ENCODE results near the gene E2F7.
"Not testable (repeated sequence)": the region's sequence is repeated elsewhere in the genome, so short reads cannot be mapped to it uniquely, and the experiment has no call there.

The E2F7 gene, protein sequence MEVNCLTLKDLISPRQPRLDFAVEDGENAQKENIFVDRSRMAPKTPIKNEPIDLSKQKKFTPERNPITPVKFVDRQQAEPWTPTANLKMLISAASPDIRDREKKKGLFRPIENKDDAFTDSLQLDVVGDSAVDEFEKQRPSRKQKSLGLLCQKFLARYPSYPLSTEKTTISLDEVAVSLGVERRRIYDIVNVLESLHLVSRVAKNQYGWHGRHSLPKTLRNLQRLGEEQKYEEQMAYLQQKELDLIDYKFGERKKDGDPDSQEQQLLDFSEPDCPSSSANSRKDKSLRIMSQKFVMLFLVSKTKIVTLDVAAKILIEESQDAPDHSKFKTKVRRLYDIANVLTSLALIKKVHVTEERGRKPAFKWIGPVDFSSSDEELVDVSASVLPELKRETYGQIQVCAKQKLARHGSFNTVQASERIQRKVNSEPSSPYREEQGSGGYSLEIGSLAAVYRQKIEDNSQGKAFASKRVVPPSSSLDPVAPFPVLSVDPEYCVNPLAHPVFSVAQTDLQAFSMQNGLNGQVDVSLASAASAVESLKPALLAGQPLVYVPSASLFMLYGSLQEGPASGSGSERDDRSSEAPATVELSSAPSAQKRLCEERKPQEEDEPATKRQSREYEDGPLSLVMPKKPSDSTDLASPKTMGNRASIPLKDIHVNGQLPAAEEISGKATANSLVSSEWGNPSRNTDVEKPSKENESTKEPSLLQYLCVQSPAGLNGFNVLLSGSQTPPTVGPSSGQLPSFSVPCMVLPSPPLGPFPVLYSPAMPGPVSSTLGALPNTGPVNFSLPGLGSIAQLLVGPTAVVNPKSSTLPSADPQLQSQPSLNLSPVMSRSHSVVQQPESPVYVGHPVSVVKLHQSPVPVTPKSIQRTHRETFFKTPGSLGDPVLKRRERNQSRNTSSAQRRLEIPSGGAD

DNA sequence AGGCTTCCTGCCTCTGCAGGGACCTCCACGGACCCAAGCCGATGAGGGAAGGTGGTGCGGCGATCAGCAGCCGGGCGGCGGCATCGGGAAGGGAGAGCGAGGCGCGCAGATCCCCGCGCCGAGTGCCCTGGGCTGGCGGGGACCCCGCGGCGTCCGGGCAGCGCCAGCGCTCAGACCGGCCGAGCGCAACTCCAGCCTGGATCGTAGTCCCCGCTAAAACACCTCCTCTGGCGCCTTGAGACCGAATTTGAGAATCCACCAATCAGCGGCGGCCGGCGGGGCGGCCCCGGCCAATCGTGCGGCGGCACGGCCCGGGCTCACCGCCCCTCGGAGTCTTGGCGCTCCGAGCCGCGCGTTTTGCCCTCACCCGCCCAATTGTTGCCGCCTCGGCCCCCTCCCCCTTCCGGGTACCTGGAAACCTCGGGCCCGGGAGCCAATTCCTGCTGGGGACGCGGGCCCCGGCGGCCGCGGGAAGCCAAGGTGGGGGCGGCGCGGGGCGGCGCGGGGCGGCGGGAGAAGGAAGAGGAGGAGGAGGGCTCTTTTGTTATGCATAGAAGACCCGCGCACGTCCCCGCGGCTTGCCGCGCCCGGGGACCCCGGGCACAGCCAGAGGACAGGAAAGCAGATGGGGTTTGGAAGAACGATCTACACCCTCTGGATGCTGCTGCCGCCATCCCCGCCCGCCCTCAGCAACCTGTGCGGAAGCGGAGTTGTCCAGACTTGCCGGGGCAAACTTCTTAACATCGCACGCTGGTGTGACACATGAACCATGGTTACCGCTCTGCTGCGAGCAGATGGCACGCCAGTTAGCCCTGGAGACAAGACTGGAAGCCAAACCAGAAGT is at the start of gene E2F7:
Gene E2F7, minus strand, starts transcription at position 209 of the 844 bp plus-strand sequence. CDS start 934 bp downstream, outside the sequence.
- intact Hi-C loops (cut with DNase I): no loop called here
- peak; percentile 67 to 97 (median 81) for DNase-seq

DNA sequence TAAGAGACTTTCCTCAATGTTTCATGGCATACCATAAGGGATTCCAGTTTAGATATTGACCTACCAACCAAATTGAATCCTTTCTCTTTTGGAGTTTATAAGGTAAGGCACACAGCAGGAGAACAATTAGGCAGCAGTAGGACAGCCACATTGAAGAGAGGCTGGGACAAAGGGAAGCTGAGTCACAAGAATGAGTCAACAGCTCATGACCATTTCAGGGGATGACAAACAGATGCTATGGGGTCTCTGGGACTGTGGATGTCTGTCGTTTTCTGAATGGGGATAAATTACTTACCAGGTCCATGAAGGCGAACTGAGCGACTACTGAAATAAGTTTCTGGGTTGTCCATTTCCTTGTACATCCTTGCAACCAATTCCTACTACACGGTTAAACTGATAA is 48.6 kb upstream of the E2F7 start:
- DNase-seq: no peak
- intact Hi-C loops (cut with DNase I): no loop called here

DNA sequence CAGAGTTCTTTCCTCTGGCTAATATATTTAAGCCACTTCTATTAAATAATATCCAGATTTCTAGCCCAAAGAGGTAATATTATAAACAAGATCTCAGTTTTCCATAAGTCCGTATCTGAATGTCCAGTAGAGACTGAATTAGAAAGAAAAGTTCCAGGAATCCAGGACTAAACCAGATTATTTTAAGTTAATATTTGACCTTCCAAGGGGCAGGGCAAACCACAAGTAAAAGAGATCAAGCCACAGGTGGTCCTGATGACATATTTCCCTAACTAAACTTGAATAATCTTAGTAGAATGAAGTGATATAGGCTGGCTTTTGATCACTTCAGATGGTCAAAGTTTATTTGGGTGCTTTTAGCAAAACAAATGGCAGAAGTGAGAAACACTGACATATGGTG is 43.3 kb upstream of the E2F7 start:
- intact Hi-C loops (cut with DNase I): no loop called here
- no peak for DNase-seq

DNA sequence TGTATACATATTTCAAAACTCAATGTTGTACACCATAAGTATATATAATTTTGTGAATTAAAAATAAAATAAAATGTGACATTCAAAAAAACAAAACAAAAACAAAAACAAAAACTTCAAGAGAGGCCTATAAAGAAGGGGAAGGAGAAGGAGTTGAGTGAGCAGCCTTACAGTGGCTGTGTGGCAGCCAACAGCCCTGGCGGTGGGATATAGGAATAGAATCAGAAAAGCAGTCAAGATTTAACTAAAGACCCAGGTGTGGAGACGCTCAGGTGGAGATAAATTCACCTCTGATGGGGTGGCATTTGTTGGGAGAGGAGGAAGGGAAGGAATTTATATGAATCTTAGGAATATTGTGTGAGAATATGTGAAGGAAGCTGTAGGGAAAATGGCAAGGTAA is 41.8 kb upstream of the E2F7 start:
- intact Hi-C loops (cut with DNase I): no loop called here
- no peak for DNase-seq

DNA sequence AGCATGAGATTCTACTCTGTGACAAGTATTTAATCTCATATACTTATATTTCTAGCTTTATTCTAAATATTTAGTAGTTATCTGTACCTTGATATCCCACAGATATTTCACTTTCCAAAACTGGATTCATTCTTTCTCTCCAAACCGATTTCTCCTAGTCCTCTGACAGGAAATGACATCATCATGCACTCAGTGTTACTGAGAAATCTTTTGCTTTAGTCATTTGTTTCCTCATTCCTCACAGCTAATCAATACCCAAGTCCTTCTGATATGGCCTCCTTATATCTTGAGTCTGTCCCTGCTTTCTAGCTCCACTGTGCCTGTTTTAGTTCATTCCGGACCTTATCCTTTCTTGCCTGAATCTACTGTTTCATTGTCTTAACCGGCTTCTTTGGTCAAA is 39.4 kb upstream of the E2F7 start:
- intact Hi-C loops (cut with DNase I): no loop called here
- DNase-seq: no peak

DNA sequence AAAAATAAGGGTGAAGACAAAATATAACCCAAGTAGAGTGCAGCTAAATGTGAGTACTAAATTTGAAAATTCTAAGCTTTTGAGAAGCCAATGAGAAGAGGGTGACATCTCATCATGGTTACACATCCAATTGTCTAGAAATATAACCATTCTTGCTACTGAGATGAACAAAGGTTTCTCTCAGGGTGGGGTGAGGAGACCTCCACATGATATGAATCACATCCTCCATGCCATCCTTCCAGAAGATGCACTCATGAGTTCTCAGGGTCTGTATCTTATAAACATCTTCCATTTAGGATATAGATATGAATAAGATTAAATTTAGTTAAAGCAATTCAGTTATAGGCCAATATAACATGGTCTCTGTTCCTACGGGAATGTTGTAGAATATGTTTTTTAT is 38.9 kb upstream of the E2F7 start:
- intact Hi-C loops (cut with DNase I): no loop called here
- DNase-seq: no peak

DNA sequence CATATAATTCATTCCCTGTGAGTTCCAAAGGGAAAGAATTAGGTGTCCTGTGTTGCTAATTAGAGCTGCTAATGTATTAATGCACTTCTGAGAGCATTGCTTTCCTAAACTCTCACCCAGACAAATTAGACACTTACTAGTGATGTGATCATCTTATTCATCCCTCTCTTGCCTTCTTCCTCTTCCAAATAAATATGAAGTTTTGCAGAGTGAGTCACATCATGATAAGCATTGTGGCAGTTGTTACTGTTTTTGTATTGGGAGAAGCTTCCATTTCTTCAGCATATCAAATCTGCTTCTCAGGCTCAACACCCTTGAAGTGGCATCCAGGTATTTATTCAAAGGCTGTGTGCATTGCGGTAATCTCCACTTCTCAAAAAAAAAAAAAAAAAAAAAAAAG is 37.3 kb upstream of the E2F7 start:
- DNase-seq: no peak
- intact Hi-C loops (cut with DNase I): no loop called here

DNA sequence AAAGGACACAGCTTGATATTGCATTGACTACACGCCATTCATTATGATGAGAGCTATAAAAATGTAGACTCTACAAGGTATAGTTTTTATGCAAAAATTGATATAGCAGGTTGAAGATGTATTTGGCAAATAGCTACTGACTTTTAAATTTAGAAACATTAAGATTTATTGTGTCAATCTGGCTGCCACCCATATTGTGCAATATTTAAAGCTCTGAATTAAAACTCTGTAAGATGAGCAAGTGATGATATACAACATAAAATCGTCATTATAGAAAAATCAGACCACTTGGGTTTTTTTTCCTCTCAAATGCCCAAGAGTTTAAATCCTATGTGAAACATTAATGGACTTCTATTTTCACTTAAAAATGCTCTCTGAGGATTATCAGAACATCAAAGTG is 36.8 kb upstream of the E2F7 start:
- no peak for DNase-seq
- intact Hi-C loops (cut with DNase I): no loop called here

DNA sequence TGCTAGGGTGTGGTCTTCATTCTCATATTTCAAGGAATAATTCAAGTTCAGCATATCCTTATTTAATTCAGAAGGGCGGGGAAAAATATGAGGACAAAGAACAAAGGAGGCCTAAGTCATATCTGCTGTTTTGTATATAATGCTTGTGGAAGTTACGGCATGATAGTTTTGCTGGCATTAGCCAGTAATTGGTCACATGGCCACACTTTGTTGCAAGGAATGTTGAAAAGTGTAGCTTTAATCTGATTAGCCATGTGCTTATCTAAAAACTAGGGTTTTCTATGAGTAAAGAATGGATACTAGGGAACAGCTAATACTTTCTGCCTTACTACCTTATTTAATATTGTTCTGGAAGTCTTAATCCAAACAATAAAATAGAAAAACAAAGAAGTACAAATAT is 34.4 kb upstream of the E2F7 start:
- no peak for DNase-seq
- intact Hi-C loops (cut with DNase I): no loop called here

DNA sequence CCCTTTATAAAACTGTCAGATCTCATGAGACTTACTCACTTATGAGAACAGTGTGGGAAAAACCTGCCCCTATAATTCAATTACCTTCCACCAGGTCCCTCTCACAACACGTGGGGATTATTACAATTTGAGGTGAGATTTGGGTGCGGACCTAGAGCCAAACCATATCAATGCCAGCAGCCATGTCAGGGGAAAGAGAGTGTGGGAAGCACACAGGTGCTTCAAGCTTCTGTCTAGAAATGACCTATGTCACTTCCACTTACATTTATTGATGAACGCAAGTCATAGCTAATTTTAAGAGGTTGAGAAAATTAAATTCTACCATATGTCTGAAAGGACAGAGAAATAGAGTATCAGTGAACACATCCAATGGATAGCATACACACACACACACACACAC is 32.5 kb upstream of the E2F7 start:
- intact Hi-C loops (cut with DNase I): no loop called here
- DNase-seq: no peak

DNA sequence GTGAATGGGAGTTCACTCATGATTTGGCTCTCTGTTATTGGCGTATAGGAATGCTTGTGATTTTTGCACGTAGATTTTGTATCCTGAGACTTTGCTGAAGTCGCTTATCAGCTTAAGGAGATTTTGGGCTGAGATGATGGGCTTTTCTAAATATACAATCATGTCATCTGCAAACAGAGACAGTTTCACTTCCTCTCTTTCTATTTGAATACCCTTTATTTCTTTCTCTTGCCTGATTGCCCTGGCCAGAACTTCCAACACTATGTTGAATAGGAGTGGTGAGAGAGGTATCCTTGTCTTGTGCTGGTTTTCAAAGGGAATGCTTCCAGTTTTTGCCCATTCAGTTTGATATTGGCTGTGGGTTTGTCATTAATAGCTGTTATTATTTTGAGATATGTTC is 26.9 kb upstream of the E2F7 start:
- intact Hi-C loops (cut with DNase I); DNase-seq: not testable (repeated sequence)

DNA sequence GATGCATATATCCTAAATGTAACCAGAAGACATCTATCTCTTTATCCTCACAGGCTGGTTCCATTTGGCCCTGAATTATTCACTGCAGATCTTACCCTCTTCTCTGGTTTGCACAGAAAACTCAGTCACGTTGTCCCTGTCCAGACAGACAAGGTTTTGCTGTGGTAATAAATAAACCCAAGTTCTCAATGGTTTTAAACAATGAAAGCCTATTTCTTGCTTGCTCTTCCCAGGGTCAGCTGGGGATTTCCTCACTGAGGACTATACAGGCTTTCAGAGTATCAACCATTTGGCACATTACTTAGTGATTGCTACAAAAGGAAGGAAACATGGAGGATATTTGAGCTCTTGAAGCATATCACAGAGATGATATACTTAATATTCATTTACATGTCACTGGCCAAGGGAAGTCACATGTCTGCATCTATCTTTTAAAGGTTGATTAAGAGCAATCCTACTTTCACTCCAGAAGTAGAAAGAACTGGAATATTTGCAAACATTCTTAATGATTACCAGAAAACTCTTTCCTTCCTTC is 24.4 kb upstream of the E2F7 start:
- intact Hi-C loops (cut with DNase I): no loop called here
- DNase-seq: no peak

DNA sequence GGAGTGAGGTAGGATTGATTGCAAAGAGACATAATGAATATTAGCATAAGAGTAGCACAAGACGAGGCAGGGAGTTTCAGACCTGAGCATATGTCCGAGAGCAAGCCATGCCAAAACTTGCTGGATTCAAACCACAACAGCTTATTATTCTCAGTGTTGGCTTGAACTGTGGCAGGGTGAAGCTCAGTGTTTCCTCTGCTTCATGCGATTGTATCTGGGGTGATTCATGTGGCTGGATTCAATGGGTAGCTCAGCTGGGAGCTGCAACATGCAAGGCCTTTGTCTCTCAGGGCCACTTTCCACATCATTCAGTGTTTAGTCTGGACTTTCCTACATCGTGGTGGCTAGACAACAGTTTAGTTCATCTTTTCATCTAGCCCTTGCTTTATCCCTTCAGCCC is 22.1 kb upstream of the E2F7 start:
- intact Hi-C loops (cut with DNase I): no loop called here
- no peak for DNase-seq

DNA sequence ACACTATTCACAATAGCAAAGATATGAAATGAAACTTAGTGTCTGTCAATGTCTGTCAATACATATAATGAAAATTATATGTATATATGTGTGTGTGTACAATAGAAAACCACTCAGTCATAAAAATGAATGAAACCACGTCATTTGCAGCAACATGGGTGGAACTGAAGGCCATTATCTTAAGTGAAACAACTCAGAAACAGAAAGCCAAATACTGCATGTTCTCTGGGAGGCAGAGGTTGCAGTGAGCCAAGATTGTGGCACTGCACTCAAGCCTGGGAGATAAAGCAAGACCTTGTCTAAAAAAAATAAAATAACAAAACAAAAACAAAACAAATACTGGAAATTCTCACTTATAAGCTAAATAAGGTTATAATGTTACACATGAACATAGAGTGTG is 16.7 kb upstream of the E2F7 start:
- DNase-seq: no peak
- intact Hi-C loops (cut with DNase I): no loop called here

DNA sequence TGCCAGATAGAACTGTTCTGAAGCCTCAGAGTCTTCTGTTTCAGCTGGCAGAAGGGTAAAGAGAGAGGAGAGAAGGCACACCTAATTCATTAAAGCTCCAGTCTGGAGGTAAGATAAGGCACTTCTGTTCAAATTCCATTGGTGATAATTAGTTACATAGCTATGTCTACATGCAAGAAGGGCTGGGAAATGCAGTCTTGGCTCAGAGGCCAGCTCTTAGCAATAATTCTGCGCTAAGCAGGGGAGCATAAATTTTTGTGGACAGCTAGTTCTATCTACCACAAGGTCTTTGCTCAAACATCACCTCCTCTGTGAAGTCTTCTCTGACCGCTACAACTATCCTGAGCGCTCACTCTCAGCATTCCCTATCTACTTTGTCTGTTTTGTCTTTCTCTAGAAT is 14.3 kb upstream of the E2F7 start:
- no peak for DNase-seq
- intact Hi-C loops (cut with DNase I): no loop called here

DNA sequence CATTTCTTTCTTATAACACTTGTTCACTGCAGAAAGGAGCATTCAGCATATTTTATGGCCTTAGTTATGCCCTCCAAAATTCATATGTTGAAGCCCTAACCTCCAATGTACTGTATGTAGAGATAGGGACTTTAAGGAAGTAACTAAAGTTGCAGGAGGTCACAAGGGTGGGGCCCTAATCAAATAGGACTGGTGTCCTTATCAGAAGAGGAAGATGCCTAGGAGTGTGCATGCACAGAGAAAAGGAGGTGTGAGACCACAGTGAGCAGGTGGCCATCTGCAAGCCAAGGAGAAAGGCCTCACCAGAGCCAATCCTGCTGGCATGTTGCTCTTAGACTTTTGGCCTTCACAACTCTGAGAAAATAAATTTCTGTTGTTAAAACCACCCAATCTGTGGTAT is 12.9 kb upstream of the E2F7 start:
- DNase-seq: no peak
- intact Hi-C loops (cut with DNase I): no loop called here

DNA sequence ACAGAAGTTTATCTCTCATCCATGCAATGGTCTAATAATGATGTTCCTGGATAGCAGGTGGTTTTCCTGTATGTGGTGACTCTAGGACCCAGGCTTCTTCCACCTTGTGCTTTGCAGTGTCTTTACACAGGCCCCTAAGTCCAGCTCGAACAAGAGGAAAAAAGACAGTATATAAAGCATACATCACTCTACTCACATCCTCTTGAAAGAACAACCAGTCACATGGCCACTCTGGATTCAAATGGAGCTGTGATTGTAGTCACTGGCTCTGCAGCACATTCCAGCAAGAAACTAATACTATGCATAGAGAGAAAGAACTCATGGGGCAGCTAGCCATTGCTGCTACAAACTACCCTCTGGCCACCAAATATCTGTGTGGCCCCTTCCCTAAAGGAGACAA is 11.5 kb upstream of the E2F7 start:
- no peak for DNase-seq
- intact Hi-C loops (cut with DNase I): no loop called here

DNA sequence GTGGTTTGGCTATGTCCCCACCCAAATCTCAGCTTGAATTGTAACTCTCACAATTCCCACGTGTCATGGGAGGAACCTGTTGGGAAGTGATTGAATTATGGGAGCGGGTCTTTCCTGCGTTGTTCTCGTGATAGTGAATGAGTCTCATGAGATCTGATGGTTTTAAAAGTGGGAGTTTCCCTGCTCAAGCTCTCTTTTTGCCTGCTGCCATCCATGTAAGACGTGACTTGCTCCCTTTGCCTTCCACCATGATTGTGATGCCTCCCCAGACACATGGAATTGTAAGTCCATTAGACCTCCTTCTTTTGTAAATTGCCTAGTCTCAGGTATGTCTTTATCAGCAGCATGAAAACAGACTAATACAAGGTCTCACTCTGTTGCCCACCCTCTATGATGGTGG is 8.5 kb upstream of the E2F7 start:
- DNase-seq; intact Hi-C loops (cut with DNase I): not testable (repeated sequence)

DNA sequence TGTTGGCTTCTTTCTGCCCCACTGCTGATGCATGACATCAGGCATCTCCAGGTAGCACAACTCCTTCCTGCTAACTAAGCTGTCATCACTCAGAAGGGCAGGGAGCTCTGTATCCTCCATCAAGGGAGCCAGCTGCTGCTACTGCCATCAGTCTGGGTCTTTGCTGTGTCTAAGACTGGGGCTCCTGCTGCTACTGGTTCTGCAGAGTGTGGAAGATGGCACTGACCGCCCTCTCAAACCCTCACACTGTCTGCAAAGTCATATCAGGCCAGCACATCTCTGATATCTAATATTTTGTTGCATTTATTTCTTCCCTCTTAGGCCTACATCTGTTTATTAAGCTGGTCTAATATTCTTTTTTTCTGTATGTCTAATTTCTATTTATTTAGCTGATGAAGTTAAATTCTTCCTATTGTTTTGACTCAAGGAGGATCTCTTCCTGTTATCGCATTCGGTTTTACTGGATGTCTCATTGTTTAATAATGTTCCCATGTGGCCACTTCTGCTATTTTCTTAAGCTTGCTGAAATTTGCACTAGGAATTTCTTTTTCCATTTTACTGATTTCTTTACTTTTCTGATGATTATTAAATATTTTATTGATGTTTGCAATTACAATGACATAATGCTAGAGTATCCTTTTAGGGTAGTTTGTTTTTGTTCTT is 7.6 kb upstream of the E2F7 start:
- DNase-seq: no peak
- intact Hi-C loops (cut with DNase I): no loop called here

DNA sequence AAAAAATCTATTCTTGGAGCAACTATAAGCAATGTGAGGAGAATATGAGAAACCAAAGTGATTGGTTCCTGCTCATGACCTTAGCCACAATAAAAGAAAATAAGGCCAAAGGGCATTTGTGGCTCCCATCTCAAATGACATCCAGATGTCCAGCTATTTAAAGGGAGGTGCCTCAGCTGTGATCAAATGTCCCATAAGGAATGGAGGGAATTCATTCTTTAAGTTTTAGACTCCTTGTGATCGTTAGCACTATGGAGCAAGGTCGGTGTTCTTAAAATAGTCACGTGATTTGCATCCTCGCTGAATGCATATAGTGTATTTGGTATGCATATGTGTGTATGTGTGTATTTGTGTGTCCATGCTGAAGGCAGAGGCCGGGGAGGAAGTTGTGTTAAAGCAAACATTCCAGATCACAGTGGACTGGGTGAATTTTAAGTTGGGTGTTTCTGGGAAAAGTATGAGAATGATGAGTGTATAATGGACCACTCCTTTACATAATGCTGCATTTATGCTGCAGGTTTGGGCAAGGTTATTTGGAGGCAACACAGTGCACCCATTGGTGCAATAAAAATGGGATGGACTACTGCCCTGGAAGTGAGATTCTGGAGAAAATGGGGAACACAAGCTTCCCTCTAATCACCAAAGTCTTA is 5.6 kb upstream of the E2F7 start:
- intact Hi-C loops (cut with DNase I): no loop called here
- no peak for DNase-seq
